Nephron (organoid): ENCODE results near the gene CEP85L.

Experiments used
- H3K27ac Mint-ChIP-seq, 3 experiments: 2 replicates each; pipeline ENCODE4 v1.8.0; 2020; ENCODE audit warnings: mixed read lengths in 3 of 3, mild to moderate bottlenecking in 2 of 3, moderate library complexity in 1 of 3
- H3K27me3 Mint-ChIP-seq: 2 replicates; pipeline ENCODE4 v1.8.0; 2021; ENCODE audit warnings: low read depth, mild to moderate bottlenecking, moderate library complexity, mixed read lengths
- H3K36me3 Mint-ChIP-seq: 2 replicates; pipeline ENCODE4 v1.8.0; 2020; ENCODE audit warnings: low read depth, mixed read lengths
- H3K4me1 Mint-ChIP-seq: 2 replicates; pipeline ENCODE4 v1.8.0; 2020; ENCODE audit warnings: mixed read lengths
- H3K4me3 Mint-ChIP-seq, 3 experiments: 2 replicates each; pipeline ENCODE4 v1.8.0; 2020; ENCODE audit warnings: mild to moderate bottlenecking in 3 of 3, mixed read lengths in 3 of 3, moderate library complexity in 2 of 3
- H3K9me3 Mint-ChIP-seq: 2 replicates; pipeline ENCODE4 v1.8.0; 2020; ENCODE audit warnings: mixed read lengths
- TF ChIP-seq, protein P1 (sequence below), 3 experiments: fragments of 200-600 bp; sonication (generic); IDR thresholded peaks; one replicate each; pipeline ENCODE4 v1.5.0; 2021; ENCODE audit warnings: antibody characterized with exemption in 3 of 3; ENCODE audit not compliant: unreplicated experiment in 3 of 3

CEP85L gene

DNA sequence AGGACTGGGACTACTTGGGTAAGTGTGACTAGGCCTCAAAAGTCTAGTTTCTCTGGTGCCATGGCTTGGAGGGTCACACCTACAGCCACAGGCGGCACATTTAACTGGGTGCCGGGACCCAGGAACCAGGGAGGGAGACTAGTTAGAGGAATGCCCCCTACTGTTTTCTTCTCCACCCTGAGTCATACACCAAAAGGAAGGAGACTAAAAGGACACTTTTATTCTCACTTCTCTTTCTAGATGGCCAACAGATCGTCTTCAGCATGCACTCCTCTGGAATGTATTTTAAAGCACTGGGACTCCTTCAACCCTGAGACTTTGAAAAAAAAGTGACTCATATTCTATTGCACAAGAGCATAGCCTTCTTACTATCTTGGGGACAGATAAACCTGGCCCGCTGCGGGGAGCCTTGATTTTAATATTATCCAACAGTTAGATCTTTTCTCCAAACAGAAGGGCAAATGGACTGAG lies 69.9 kb downstream of the CEP85L start:
- TF ChIP-seq, protein P1, sequence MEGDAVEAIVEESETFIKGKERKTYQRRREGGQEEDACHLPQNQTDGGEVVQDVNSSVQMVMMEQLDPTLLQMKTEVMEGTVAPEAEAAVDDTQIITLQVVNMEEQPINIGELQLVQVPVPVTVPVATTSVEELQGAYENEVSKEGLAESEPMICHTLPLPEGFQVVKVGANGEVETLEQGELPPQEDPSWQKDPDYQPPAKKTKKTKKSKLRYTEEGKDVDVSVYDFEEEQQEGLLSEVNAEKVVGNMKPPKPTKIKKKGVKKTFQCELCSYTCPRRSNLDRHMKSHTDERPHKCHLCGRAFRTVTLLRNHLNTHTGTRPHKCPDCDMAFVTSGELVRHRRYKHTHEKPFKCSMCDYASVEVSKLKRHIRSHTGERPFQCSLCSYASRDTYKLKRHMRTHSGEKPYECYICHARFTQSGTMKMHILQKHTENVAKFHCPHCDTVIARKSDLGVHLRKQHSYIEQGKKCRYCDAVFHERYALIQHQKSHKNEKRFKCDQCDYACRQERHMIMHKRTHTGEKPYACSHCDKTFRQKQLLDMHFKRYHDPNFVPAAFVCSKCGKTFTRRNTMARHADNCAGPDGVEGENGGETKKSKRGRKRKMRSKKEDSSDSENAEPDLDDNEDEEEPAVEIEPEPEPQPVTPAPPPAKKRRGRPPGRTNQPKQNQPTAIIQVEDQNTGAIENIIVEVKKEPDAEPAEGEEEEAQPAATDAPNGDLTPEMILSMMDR (IDR thresholded peaks at IDR 0.05; ENCODE audit: unreplicated experiment in 3 of 3) = no peak
- H3K9me3 Mint-ChIP-seq = peaks cover 30% of the 10 kb centered on the region
- peaks cover 36% of the 10 kb centered on the region for H3K36me3 Mint-ChIP-seq
- H3K4me3 Mint-ChIP-seq = no peak overlapping the region
- peaks cover 4% of the 10 kb centered on the region for H3K4me1 Mint-ChIP-seq
- H3K27ac Mint-ChIP-seq = no peak overlapping the region
- H3K27me3 Mint-ChIP-seq = no peaks in the 10 kb centered on the region

DNA sequence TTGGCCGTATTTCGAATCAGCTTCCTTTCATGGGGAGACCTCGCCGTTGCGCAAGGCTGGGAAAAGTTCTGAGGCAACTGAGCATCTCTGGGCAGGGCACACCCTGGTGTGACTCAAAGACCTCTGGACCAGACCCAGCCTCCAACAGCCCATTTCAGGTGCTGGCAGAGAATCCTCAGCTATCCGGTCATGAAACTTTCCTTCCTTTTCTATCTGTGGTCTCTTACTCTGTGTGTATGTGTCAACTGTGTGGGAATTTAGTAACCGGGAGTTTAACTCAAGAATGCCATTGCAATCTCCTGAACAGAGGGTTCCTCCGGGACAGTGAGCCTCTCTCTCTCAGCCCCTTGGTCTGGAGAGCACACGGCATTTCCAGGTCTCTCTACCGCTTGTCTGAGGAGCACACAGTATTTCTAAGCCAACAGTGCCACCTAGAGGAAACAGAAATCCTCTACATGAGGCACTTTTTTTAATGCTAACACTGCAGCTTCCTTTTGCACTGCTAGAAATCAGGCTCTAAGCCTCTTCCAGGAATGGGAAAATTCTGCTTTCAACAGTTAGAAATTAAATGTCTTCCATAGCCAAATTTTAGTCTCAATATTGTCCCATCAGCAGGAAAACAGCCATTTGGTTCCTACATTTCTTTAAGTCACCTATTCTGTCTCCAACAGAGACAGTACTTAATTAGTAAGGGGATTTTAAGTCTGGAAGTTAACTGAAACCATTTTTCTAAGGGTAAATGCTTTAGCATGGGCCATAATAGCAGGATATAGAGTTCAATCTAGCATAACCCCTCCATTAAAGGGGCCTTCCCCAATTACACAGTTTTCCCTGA lies 70.6 kb downstream of the CEP85L start:
- Mint-ChIP-seq H3K4me3 (no peak overlapping the region), H3K9me3 (peaks cover 37% of the 10 kb centered on the region), H3K27ac (no peak overlapping the region), H3K4me1 (peaks cover 4% of the 10 kb centered on the region), H3K36me3 (peaks cover 43% of the 10 kb centered on the region), H3K27me3 (no peaks in the 10 kb centered on the region)
- TF ChIP-seq, protein P1 (IDR thresholded peaks at IDR 0.05; ENCODE audit: unreplicated experiment in 3 of 3) = peak; percentile 59 to 78 (median 65)

DNA sequence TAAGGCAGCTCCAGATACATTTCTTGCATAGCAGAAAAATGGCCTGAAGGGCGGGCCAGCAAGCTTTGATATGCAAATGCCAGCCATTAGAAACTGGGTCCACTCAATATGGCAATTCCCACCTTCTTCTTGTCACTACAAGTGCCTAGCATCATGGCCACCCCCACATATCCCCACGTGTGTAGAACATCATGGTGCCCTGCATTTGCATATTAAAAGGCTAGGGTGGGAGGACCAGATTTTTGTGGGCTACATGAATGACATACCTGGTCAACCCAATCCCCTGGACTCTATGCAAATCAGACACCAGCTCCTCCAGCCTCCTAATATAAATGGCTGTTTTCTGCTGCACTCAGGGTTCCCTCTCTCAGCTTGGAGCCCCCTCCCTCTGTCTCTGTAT lies 71.6 kb downstream of the CEP85L start:
- H3K27ac Mint-ChIP-seq = no peak overlapping the region
- H3K9me3 Mint-ChIP-seq = peaks cover 45% of the 10 kb centered on the region
- peaks cover 4% of the 10 kb centered on the region for H3K4me1 Mint-ChIP-seq
- peaks cover 53% of the 10 kb centered on the region for H3K36me3 Mint-ChIP-seq
- TF ChIP-seq, protein P1 (IDR thresholded peaks at IDR 0.05; ENCODE audit: unreplicated experiment in 3 of 3) = no peak
- no peaks in the 10 kb centered on the region for H3K27me3 Mint-ChIP-seq
- H3K4me3 Mint-ChIP-seq = no peak overlapping the region

DNA sequence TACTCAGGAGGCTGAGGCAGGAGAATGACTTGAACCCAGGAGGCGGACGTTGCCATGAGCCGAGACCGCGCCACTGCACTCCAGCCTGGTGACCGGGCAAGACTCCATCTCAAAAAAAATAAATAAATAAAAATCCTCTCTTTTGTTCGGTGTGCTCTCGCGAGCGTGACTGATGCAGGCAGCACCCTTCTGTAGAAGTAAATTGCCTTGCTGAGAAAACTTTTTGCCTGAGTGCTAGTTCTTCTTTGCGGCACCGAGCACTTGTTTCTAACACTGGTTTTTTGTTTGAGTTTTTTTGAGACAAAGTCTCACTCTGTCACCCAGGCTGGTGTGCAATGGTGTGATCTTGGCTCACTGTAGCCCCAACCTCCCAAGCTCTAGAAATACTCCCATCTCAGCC lies 72.8 kb downstream of the CEP85L start:
- peaks cover 4% of the 10 kb centered on the region for H3K4me1 Mint-ChIP-seq
- peaks cover 51% of the 10 kb centered on the region for H3K9me3 Mint-ChIP-seq
- H3K36me3 Mint-ChIP-seq = peaks cover 64% of the 10 kb centered on the region
- H3K27ac Mint-ChIP-seq = no peak overlapping the region
- TF ChIP-seq, protein P1 (IDR thresholded peaks at IDR 0.05; ENCODE audit: unreplicated experiment in 3 of 3) = no peak
- no peak overlapping the region for H3K4me3 Mint-ChIP-seq
- H3K27me3 Mint-ChIP-seq = no peaks in the 10 kb centered on the region

GRCh38 chr6:118577972-118578371 lies 73.4 kb downstream of the CEP85L start:
- peak overlapping the region in 1 of 3 experiments; percentile 41 for H3K4me3 Mint-ChIP-seq
- peaks cover 51% of the 10 kb centered on the region for H3K9me3 Mint-ChIP-seq
- H3K4me1 Mint-ChIP-seq = peaks cover 4% of the 10 kb centered on the region
- no peaks in the 10 kb centered on the region for H3K27me3 Mint-ChIP-seq
- H3K36me3 Mint-ChIP-seq = peaks cover 66% of the 10 kb centered on the region
- H3K27ac Mint-ChIP-seq = peak overlapping the region in 2 of 3 experiments; percentile 32 to 35
- TF ChIP-seq, protein P1 (IDR thresholded peaks at IDR 0.05; ENCODE audit: unreplicated experiment in 3 of 3) = no peak
